ENCODE data around the gene HTRA3. TPM values are rescaled to one million over a fixed set of nuclear protein-coding genes. Genes with fewer than 3 reads are reported as not detected.

HTRA3 gene
- total RNA-seq, 1 experiment from 2014 or later, result 0.64 TPM

- no peaks in the 10 kb centered on the region for H3K9me3 ChIP-seq (ENCODE audit: low read depth, low read length, poor library complexity, severe bottlenecking)
- POLR2A ChIA-PET (ENCODE audit: low non-redundant PET), result no interaction called here
- no peaks in the 10 kb centered on the region for H3K27me3 ChIP-seq (replicated peaks; ENCODE audit: insufficient read depth, low read depth, low read length, poor library complexity)
- intact Hi-C loops (cut with micrococcal nuclease; ENCODE audit: unreplicated experiment), result no loop called here
- CTCF ChIA-PET, result no interaction called here
- H3K4me3 ChIP-seq (ENCODE audit: low read depth, low read length, poor library complexity, severe bottlenecking), result no peak overlapping the region
- no peaks in the 10 kb centered on the region for H3K4me1 ChIP-seq (ENCODE audit: insufficient read depth, low read length, poor library complexity, severe bottlenecking)
- H3K27ac ChIP-seq (ENCODE audit: low read depth, low read length, poor library complexity, severe bottlenecking), result no peak overlapping the region
- no peak for DNase-seq (ENCODE audit: low spot score)
- no peaks in the 10 kb centered on the region for H3K36me3 ChIP-seq (ENCODE audit: insufficient read depth, low read length, poor library complexity, severe bottlenecking)
- BruUV-seq (replicated peaks), result no TSS peak
- TF ChIP-seq EZH2 (IDR thresholded peaks at IDR 0.05; ENCODE audit: borderline replicate concordance, low read depth, low read length, poor library complexity, severe bottlenecking) (no peak), CTCF (conservative IDR thresholded peaks at IDR 0.05; ENCODE audit: low read depth, low read length) (no peak)
These were observed 21.1 kb downstream of the HTRA3 start for GRCh38 chr4:8290701-8290970.

DNA sequence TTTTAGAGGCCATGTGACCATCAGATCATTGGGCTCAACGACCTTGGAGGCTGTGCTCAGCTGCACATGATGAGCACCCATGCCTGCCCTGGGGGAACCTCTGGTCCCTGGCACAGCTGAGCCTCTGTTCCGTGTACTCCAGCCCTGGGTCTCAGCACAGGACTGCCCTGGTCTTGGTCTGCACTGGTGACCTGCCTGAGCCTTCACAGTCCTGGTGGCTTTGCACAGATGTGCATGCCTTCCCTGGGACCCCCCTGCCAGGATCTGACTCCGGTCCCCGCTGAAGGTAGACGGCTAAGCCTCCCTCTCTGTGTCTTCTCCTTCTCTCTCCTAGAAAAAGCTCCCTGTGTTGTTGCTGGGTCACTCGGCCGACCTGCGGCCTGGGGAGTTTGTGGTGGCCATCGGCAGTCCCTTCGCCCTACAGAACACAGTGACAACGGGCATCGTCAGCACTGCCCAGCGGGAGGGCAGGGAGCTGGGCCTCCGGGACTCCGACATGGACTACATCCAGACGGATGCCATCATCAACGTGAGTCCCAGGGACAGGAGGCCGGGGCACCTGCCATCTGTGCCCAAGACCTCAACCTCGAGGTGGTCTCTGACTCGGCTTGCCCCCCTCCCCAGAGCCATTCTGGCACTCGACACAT, 21.6 kb downstream of the HTRA3 start:
- no peak for TF ChIP-seq EZH2 (IDR thresholded peaks at IDR 0.05; ENCODE audit: borderline replicate concordance, low read depth, low read length, poor library complexity, severe bottlenecking)
- no peak for TF ChIP-seq CTCF (conservative IDR thresholded peaks at IDR 0.05; ENCODE audit: low read depth, low read length)
- BruUV-seq (replicated peaks), result no TSS peak
- intact Hi-C loops (cut with micrococcal nuclease; ENCODE audit: unreplicated experiment), result no loop called here
- no peak overlapping the region for H3K27ac ChIP-seq (ENCODE audit: low read depth, low read length, poor library complexity, severe bottlenecking)
- H3K36me3 ChIP-seq (ENCODE audit: insufficient read depth, low read length, poor library complexity, severe bottlenecking), result no peaks in the 10 kb centered on the region
- H3K27me3 ChIP-seq (replicated peaks; ENCODE audit: insufficient read depth, low read depth, low read length, poor library complexity), result no peaks in the 10 kb centered on the region
- H3K9me3 ChIP-seq (ENCODE audit: low read depth, low read length, poor library complexity, severe bottlenecking), result no peaks in the 10 kb centered on the region
- H3K4me3 ChIP-seq (ENCODE audit: low read depth, low read length, poor library complexity, severe bottlenecking), result no peak overlapping the region
- no peaks in the 10 kb centered on the region for H3K4me1 ChIP-seq (ENCODE audit: insufficient read depth, low read length, poor library complexity, severe bottlenecking)
- ChIA-PET CTCF (no interaction called here), POLR2A (ENCODE audit: low non-redundant PET) (no interaction called here)
- DNase-seq (ENCODE audit: low spot score), result no peak

- POLR2A ChIA-PET (ENCODE audit: low non-redundant PET), result no interaction called here
- H3K4me3 ChIP-seq (ENCODE audit: low read depth, low read length, poor library complexity, severe bottlenecking), result no peak overlapping the region
- CTCF ChIA-PET, result no interaction called here
- H3K36me3 ChIP-seq (ENCODE audit: insufficient read depth, low read length, poor library complexity, severe bottlenecking), result no peaks in the 10 kb centered on the region
- intact Hi-C loops (cut with micrococcal nuclease; ENCODE audit: unreplicated experiment), result no loop called here
- DNase-seq (ENCODE audit: low spot score), result no peak
- H3K27me3 ChIP-seq (replicated peaks; ENCODE audit: insufficient read depth, low read depth, low read length, poor library complexity), result no peaks in the 10 kb centered on the region
- H3K4me1 ChIP-seq (ENCODE audit: insufficient read depth, low read length, poor library complexity, severe bottlenecking), result no peaks in the 10 kb centered on the region
- no peak overlapping the region for H3K27ac ChIP-seq (ENCODE audit: low read depth, low read length, poor library complexity, severe bottlenecking)
- H3K9me3 ChIP-seq (ENCODE audit: low read depth, low read length, poor library complexity, severe bottlenecking), result no peaks in the 10 kb centered on the region
- TF ChIP-seq EZH2 (IDR thresholded peaks at IDR 0.05; ENCODE audit: borderline replicate concordance, low read depth, low read length, poor library complexity, severe bottlenecking), result no peak
- no peak for TF ChIP-seq CTCF (conservative IDR thresholded peaks at IDR 0.05; ENCODE audit: low read depth, low read length)
- no TSS peak for BruUV-seq (replicated peaks)
These were observed 22.3 kb downstream of the HTRA3 start for GRCh38 chr4:8291701-8292477.
